Naive thymus-derived CD4-positive, alpha-beta T cell (primary cell): ENCODE measurements around the gene NR2F6. TPM values are rescaled to one million over a fixed set of nuclear protein-coding genes. Genes with fewer than 3 reads are reported as not detected.
"Not testable (repeated sequence)": the region's sequence is repeated elsewhere in the genome, so short reads cannot be mapped to it uniquely, and the experiment has no call there.

Experiments
- ATAC-seq: fragments of 150-1000 bp; cut with Tn5 transposase; 2 replicates; pipeline ENCODE4 v1.10.0; 2021; ENCODE audit warnings: mild to moderate bottlenecking, moderate library complexity
- CTCF ChIA-PET: fragments of 350-600 bp; sonication (Branson Sonifier 250); formaldehyde crosslinking; loops from one replicate; lab custom pipeline; 2021; ENCODE audit warnings: antibody characterized with exemption; lab: Charles Lee
- POLR2A ChIA-PET: fragments of 350-600 bp; sonication (Branson Sonifier 250); formaldehyde crosslinking; loops from one replicate; lab custom pipeline; 2021; ENCODE audit warnings: antibody characterized with exemption, inconsistent platforms; lab: Charles Lee
- DNase-seq, 9 donors: peaks; one replicate each; pipeline versions ENCODE4 v3.0.0 to v3.0.0-alpha.2; 2020 to 2022; ENCODE audit warnings: mixed read lengths in 1 of 9
- H3K27ac ChIP-seq: one replicate; pipeline ENCODE4 v1.7.0; 2013; ENCODE audit warnings: mild to moderate bottlenecking, low read depth, low read length, moderate library complexity
- H3K27me3 ChIP-seq, 2 donors: one replicate each; pipeline ENCODE4 v1.7.0; 2013; ENCODE audit warnings: low read length in 2 of 2, mild to moderate bottlenecking in 2 of 2, moderate library complexity in 2 of 2; ENCODE audit not compliant: control insufficient read depth in 2 of 2, insufficient read depth in 2 of 2
- H3K36me3 ChIP-seq, 3 experiments: 1 replicate in 2 of 3; 2 replicates in 1 of 3; pipeline ENCODE4 v1.7.0; 2013; ENCODE audit warnings: low read length in 3 of 3, mild to moderate bottlenecking in 3 of 3, moderate library complexity in 1 of 3; ENCODE audit not compliant: insufficient read depth in 3 of 3, control insufficient read depth in 2 of 3
- H3K4me1 ChIP-seq, 2 donors: one replicate each; pipeline ENCODE4 v1.7.0; 2013; ENCODE audit warnings: low read length in 2 of 2, mild to moderate bottlenecking in 2 of 2, moderate library complexity in 1 of 2; ENCODE audit not compliant: control insufficient read depth in 2 of 2, insufficient read depth in 2 of 2
- H3K4me3 ChIP-seq: 2 replicates; pipeline ENCODE4 v1.7.0; 2013; ENCODE audit warnings: mild to moderate bottlenecking, low read length
- H3K9me3 ChIP-seq, 3 experiments: 1 replicate in 2 of 3; 2 replicates in 1 of 3; pipeline ENCODE4 v1.7.0; 2013; ENCODE audit warnings: low read length in 3 of 3; ENCODE audit not compliant: control insufficient read depth in 2 of 3
- H3K27ac Mint-ChIP-seq, 9 donors: one replicate each; pipeline ENCODE4 v1.8.0; 2020 to 2022; ENCODE audit warnings: mixed read lengths in 9 of 9, mild to moderate bottlenecking in 8 of 9, moderate library complexity in 5 of 9, inconsistent platforms in 2 of 9
- H3K27me3 Mint-ChIP-seq, 5 donors: one replicate each; pipeline ENCODE4 v1.8.0; 2021 to 2022; ENCODE audit warnings: mixed read lengths in 5 of 5, mild to moderate bottlenecking in 1 of 5
- H3K36me3 Mint-ChIP-seq, 5 donors: one replicate each; pipeline ENCODE4 v1.8.0; 2020 to 2022; ENCODE audit warnings: mixed read lengths in 5 of 5, mild to moderate bottlenecking in 3 of 5, inconsistent platforms in 1 of 5
- H3K4me1 Mint-ChIP-seq, 7 donors: one replicate each; pipeline ENCODE4 v1.8.0; 2020 to 2022; ENCODE audit warnings: mixed read lengths in 7 of 7, mild to moderate bottlenecking in 3 of 7, inconsistent platforms in 1 of 7
- H3K4me3 Mint-ChIP-seq, 10 donors: one replicate each; pipeline ENCODE4 v1.8.0; 2020 to 2022; ENCODE audit warnings: mild to moderate bottlenecking in 10 of 10, mixed read lengths in 10 of 10, moderate library complexity in 6 of 10, inconsistent platforms in 2 of 10
- H3K9me3 Mint-ChIP-seq, 11 donors: one replicate each; pipeline ENCODE4 v1.8.0; 2020 to 2022; ENCODE audit warnings: mixed read lengths in 11 of 11, mild to moderate bottlenecking in 4 of 11, inconsistent platforms in 1 of 11, moderate library complexity in 1 of 11
- intact Hi-C, 2 donors: fragments of 100-400 bp; cut with micrococcal nuclease; formaldehyde crosslinking; loops; one replicate each; pipeline ENCODE4 v1.15.1; 2023
- polyA plus RNA-seq, 2 donors: library from polyadenylated mRNA; unstranded; fragments of 300-500 nt; fragmentation: Illumina TruSeq; gene quantifications; one replicate each; pipeline ENCODE4 v1.2.3, GENCODE V29; 2021
- total RNA-seq, 6 experiments: library from RNA in 5 of 6; stranded (reverse) in 5 of 6; gene quantifications; 1 replicate in 5 of 6; 2 replicates in 1 of 6; pipeline ENCODE4 v1.2.3 and lab custom pipeline; 2021 to 2026

NR2F6 gene
- total and polyA plus RNA-seq, 7 experiments from 2014 or later = 1.4 to 7.8 (median 2.7) TPM

DNA sequence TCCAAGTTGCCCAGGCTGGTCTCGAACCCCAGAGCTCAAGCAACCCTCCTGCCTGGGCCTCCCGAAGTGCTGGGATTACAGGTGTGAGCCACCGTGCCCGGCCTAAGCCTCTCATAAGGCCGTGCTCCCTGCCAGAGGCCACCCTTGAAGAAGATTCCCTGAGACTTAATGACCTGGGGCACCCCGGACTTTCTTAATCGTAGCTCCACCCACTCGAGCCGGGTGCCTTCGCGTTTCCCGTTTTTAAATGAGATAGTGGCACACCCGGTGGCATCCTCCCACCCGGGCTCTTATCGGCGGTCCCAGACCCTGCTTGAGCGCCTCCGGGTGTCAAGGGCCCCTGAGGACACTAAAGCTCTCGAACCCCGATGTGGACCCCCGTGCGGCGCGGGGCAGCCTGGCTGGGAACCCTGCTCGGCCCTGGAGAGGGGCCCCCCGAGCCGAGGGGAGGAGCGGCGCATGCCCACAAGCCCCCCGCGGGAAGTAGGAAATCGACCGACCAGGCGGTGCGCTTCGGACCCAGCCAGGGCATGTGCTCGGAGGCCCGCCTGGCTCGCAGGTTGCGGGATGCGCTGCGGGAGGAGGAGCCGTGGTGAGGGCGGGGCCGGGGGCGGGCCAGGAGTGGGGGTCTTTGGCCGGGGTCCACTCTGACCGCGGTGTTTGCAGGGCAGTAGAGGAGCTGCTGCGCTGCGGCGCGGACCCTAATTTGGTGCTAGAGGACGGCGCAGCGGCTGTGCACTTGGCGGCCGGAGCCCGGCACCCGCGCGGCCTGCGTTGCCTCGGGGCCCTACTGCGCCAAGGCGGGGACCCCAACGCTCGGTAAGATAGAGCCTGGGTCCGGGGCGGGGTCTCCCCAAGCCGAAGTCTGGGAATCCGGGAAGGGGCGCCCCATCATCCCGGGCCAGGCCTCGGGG lies 35.9 kb upstream of the NR2F6 start, which contains the start of gene ANKLE1:
TSS of gene ANKLE1 (plus strand) at position 511 of the 914 bp plus-strand sequence. CDS start at position 531, 20 bp downstream.
- H3K4me3 Mint-ChIP-seq = peak within 1 kb of the TSS; percentile 75 to 90 (median 81)
- DNase-seq (peak in 3 of 9 donors; percentile 19 to 65 (median 33)), ATAC-seq (peak; percentile 56)
- Histone ChIP-seq H3K27me3 (no peaks in the 10 kb centered on the region), H3K9me3 (no peaks in the 10 kb centered on the region), H3K27ac (no peak within 1 kb of the TSS), H3K4me1 (peaks cover 0 to 8% of the 10 kb centered on the region in 2 donors), H3K36me3 (peaks cover 3 to 24% (median 3%) of the 10 kb centered on the region in 3 experiments), H3K4me3 (peak within 1 kb of the TSS; percentile 62)
- peaks cover 0 to 9% (median 3%) of the 10 kb centered on the region in 7 donors for H3K4me1 Mint-ChIP-seq
- ChIA-PET CTCF (interaction anchor here (0.6 to 4.2 kb wide), 10 partner anchors 15 to 213 kb away, joined by 3 to 36 read pairs (median 3); partner anchors contain the start of genes BABAM1 and USHBP1), POLR2A (interaction anchor here (1.2 to 2.3 kb wide), 6 partner anchors 15 to 206 kb away, joined by 4 to 11 read pairs (median 5); partner anchors contain the start of genes BABAM1, MYO9B and USE1)
- H3K27ac Mint-ChIP-seq = peak within 1 kb of the TSS in 2 of 9 donors; percentile 62 to 72
- H3K9me3 Mint-ChIP-seq = no peaks in the 10 kb centered on the region
- H3K27me3 Mint-ChIP-seq = peaks cover 0 to 2% (median 0%) of the 10 kb centered on the region in 5 donors
- intact Hi-C loops = loop anchor here (1.0 to 5.0 kb wide), 10 partner anchors 20 to 564 kb away; partner anchors contain the start of genes HAUS8 (in 1 of the 2), MYO9B (in 1 of the 2) and NWD1 (in 1 of the 2)
- peaks cover 0 to 13% (median 3%) of the 10 kb centered on the region in 5 donors for H3K36me3 Mint-ChIP-seq

DNA sequence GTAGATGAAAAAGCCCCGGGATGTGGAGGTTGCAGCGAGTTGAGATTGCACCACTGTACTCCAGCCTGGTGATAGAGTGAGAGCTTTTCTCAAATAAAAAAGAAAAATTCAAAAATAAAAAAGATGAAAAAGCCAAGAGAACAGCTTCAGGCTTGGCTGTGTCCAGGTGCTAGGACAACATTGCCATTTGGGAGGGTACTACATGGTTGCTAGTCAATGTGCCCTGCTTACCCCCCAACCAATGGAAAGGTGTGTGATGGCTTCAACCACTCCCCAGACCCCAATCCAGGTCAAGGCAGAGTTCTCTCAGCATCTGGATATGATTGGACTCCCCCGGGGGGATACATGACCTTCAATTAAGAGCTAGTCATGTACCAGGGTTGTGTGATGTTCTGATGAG lies 33.7 kb upstream of the NR2F6 start:
- Mint-ChIP-seq H3K9me3 (no peaks in the 10 kb centered on the region), H3K4me1 (peaks cover 0 to 9% (median 3%) of the 10 kb centered on the region in 7 donors), H3K27me3 (peaks cover 0 to 2% (median 0%) of the 10 kb centered on the region in 5 donors), H3K36me3 (peaks cover 0 to 18% (median 8%) of the 10 kb centered on the region in 5 donors), H3K4me3 (no peak overlapping the region), H3K27ac (no peak overlapping the region)
- DNase-seq (no peak), ATAC-seq (no peak)
- Histone ChIP-seq H3K4me1 (peaks cover 0 to 8% of the 10 kb centered on the region in 2 donors), H3K27me3 (no peaks in the 10 kb centered on the region), H3K4me3 (no peak overlapping the region), H3K27ac (no peak overlapping the region), H3K36me3 (peaks cover 3 to 46% (median 8%) of the 10 kb centered on the region in 3 experiments), H3K9me3 (no peaks in the 10 kb centered on the region)
- ChIA-PET POLR2A (interaction anchor here (0.9 kb wide), 1 partner anchor 95 kb away, joined by 3 read pairs; no protein-coding TSS in a partner anchor), CTCF (interaction anchor here (0.5 to 1.3 kb wide), 5 partner anchors 13 to 294 kb away, joined by 3 to 4 read pairs (median 4); no protein-coding TSS in a partner anchor)
- intact Hi-C loops = no loop called here

GRCh38 chr19:17275441-17276175 lies 29.9 kb upstream of the NR2F6 start:
- Histone ChIP-seq H3K4me3 (no peak overlapping the region), H3K4me1 (no peaks in the 10 kb centered on the region), H3K27me3 (no peaks in the 10 kb centered on the region), H3K27ac (no peak overlapping the region), H3K9me3 (no peaks in the 10 kb centered on the region), H3K36me3 (peaks cover 8 to 75% (median 15%) of the 10 kb centered on the region in 3 experiments)
- H3K36me3 Mint-ChIP-seq = peaks cover 0 to 28% (median 8%) of the 10 kb centered on the region in 5 donors
- no peaks in the 10 kb centered on the region for H3K4me1 Mint-ChIP-seq
- H3K27ac Mint-ChIP-seq = no peak overlapping the region
- ChIA-PET CTCF (no interaction called here), POLR2A (no interaction called here)
- H3K27me3 Mint-ChIP-seq = no peaks in the 10 kb centered on the region
- no peak for DNase-seq
- no peak for ATAC-seq
- H3K4me3 Mint-ChIP-seq = no peak overlapping the region
- intact Hi-C loops = no loop called here
- H3K9me3 Mint-ChIP-seq = no peaks in the 10 kb centered on the region

GRCh38 chr19:17274892-17275291 lies 29.2 kb upstream of the NR2F6 start:
- H3K27ac Mint-ChIP-seq, H3K27ac ChIP-seq, H3K4me1 ChIP-seq, ATAC-seq, intact Hi-C loops, CTCF ChIA-PET, DNase-seq, H3K4me3 ChIP-seq, H3K27me3 ChIP-seq, H3K9me3 Mint-ChIP-seq, H3K9me3 ChIP-seq, H3K4me3 Mint-ChIP-seq, H3K27me3 Mint-ChIP-seq, H3K4me1 Mint-ChIP-seq, POLR2A ChIA-PET: not testable (repeated sequence)
- H3K36me3 ChIP-seq = peaks cover 8 to 81% (median 15%) of the 10 kb centered on the region in 3 experiments
- peaks cover 0 to 28% (median 12%) of the 10 kb centered on the region in 5 donors for H3K36me3 Mint-ChIP-seq

GRCh38 chr19:17268754-17269153 lies 23.0 kb upstream of the NR2F6 start:
- H3K4me1 Mint-ChIP-seq = peaks cover 8 to 30% (median 22%) of the 10 kb centered on the region in 7 donors
- DNase-seq (no peak), ATAC-seq (no peak)
- peak overlapping the region; percentile 27 to 90 (median 74) for H3K4me3 Mint-ChIP-seq
- Histone ChIP-seq H3K4me3 (no peak overlapping the region), H3K27ac (no peak overlapping the region), H3K4me1 (peaks cover 6 to 18% of the 10 kb centered on the region in 2 donors), H3K9me3 (no peaks in the 10 kb centered on the region), H3K27me3 (no peaks in the 10 kb centered on the region), H3K36me3 (peaks cover 0 to 35% (median 6%) of the 10 kb centered on the region in 3 experiments)
- H3K9me3 Mint-ChIP-seq = peaks cover 0 to 4% (median 0%) of the 10 kb centered on the region in 11 donors
- intact Hi-C loops = no loop called here
- POLR2A ChIA-PET = interaction anchor here (0.5 to 2.9 kb wide), 3 partner anchors 53 to 179 kb away, joined by 3 to 15 read pairs (median 4); partner anchors contain the start of gene USE1
- CTCF ChIA-PET = interaction anchor here (1.6 kb wide), 1 partner anchor 9 kb away, joined by 5 read pairs; no protein-coding TSS in a partner anchor
- peaks cover 0 to 7% (median 4%) of the 10 kb centered on the region in 5 donors for H3K36me3 Mint-ChIP-seq
- no peak overlapping the region for H3K27ac Mint-ChIP-seq
- H3K27me3 Mint-ChIP-seq = peaks cover 0 to 2% (median 0%) of the 10 kb centered on the region in 5 donors
